Body of pancreas (tissue), 4 donors: ENCODE measurements around the gene AFG3L2.
"Not testable (repeated sequence)": the region's sequence is repeated elsewhere in the genome, so short reads cannot be mapped to it uniquely, and the experiment has no call there.

Experiments
- POLR2A ChIP-seq, 3 donors: fragments of 450-650 bp; IDR thresholded peaks; one replicate each; pipeline ENCODE4 v1.6.1; 2016; ENCODE audit warnings: antibody characterized with exemption in 3 of 3, mild to moderate bottlenecking in 2 of 3
- TF ChIP-seq, protein P1 (sequence below), 7 experiments: fragments of 450-650 bp in 4 of 7; fragments of 200-600 bp in 3 of 7; sonication (generic) in 3 of 7; IDR thresholded peaks; one replicate each; pipeline ENCODE4 v1.5.1; 2016 to 2019; ENCODE audit warnings: antibody characterized with exemption in 7 of 7

DNA sequence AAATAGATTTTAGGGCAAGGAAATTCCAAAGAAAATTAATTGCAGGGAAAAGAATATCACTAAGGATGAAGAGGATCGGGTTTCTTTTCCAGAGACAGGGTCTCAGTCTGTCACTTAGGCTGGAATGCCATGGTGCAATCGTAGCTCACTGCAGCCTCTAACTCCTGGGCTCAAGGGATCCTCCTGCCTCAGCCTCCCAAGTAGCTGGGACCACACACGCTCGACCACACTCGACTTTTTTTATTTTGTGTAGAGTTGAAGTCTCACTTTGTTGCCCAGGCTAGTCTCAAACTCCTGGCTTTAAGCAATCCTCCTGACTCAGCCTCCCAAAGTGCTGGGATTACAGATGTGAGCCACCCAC lies 1.2 kb upstream of the AFG3L2 start:
- TF ChIP-seq, protein P1, sequence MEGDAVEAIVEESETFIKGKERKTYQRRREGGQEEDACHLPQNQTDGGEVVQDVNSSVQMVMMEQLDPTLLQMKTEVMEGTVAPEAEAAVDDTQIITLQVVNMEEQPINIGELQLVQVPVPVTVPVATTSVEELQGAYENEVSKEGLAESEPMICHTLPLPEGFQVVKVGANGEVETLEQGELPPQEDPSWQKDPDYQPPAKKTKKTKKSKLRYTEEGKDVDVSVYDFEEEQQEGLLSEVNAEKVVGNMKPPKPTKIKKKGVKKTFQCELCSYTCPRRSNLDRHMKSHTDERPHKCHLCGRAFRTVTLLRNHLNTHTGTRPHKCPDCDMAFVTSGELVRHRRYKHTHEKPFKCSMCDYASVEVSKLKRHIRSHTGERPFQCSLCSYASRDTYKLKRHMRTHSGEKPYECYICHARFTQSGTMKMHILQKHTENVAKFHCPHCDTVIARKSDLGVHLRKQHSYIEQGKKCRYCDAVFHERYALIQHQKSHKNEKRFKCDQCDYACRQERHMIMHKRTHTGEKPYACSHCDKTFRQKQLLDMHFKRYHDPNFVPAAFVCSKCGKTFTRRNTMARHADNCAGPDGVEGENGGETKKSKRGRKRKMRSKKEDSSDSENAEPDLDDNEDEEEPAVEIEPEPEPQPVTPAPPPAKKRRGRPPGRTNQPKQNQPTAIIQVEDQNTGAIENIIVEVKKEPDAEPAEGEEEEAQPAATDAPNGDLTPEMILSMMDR (IDR thresholded peaks at IDR 0.05): not testable (repeated sequence)
- TF ChIP-seq POLR2A (IDR thresholded peaks at IDR 0.05): not testable (repeated sequence)
